AG04450 (cell line): ENCODE measurements around the gene CCSAP. TPM values are rescaled to one million over a fixed set of nuclear protein-coding genes. Genes with fewer than 3 reads are reported as not detected.

ENCODE experiments used
- CTCF ChIA-PET: fragments of 300-600, 350-600 bp; formaldehyde crosslinking; extraction: SDS; loops from one replicate; lab custom pipeline; 2022; ENCODE audit warnings: antibody characterized with exemption, inconsistent platforms; lab: Charles Lee
- POLR2A ChIA-PET: fragments of 350-600 bp; formaldehyde crosslinking; extraction: SDS; loops from one replicate; lab custom pipeline; 2021; ENCODE audit warnings: antibody characterized with exemption, inconsistent platforms; lab: Yijun Ruan, JAX
- DNase-seq: peaks from one replicate; pipeline ENCODE4 v3.0.0-alpha.2; 2011; ENCODE audit warnings: low read depth, low spot score
- H3K27ac ChIP-seq: one replicate; pipeline ENCODE4 v1.5.1; 2012; ENCODE audit warnings: low read depth, low read length, control low read depth
- H3K27me3 ChIP-seq: one replicate; pipeline ENCODE4 v1.6.0; 2012; ENCODE audit warnings: low read length; ENCODE audit not compliant: control insufficient read depth, insufficient read depth
- H3K4me3 ChIP-seq: 2 replicates; pipeline ENCODE4 v1.5.1; 2011; ENCODE audit warnings: mild to moderate bottlenecking, low read depth, low read length, control low read depth
- H3K9me3 ChIP-seq: 2 replicates; pipeline ENCODE4 v1.5.1; 2012; ENCODE audit warnings: low read length; ENCODE audit not compliant: control insufficient read depth, insufficient read depth
- polyA plus RNA-seq: library from polyadenylated mRNA; depleted of rRNA; stranded (reverse); fragments of >200 nt; gene quantifications from 2 replicates; pipeline ENCODE4 v1.2.3, GENCODE V29; 2011
- TF ChIP-seq, protein P1 (sequence below): IDR thresholded peaks from 2 replicates; pipeline ENCODE4 v1.5.1; 2011; ENCODE audit warnings: low read depth, low read length, control low read depth, inconsistent platforms

CCSAP gene
- polyA plus RNA-seq, 1 experiment: 4.3 TPM

DNA sequence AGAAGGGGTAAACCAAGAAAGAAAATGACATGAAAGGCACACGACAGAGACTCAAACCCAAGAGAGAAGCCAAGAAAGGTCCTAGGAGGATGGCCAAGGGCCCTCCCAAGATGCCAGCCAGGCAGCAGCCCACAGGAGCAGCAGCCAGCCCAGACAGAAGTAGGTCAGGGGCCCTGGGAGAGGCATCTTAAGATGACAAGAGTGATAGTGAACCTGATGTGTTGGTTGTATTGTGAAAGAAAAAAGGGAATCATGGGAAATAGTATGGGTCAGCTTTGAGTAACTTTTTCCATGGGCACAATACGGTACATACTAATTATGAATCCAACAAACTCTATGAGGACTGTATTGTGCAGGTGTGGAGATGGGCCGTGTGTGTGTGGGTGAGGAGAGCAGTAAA lies 3.3 kb downstream of the CCSAP start:
- ChIA-PET CTCF (interaction anchor here (1.2 to 1.6 kb wide), 2 partner anchors 14 to 112 kb away, joined by 3 to 4 read pairs; no protein-coding TSS in a partner anchor), POLR2A (no interaction called here)
- TF ChIP-seq, protein P1, sequence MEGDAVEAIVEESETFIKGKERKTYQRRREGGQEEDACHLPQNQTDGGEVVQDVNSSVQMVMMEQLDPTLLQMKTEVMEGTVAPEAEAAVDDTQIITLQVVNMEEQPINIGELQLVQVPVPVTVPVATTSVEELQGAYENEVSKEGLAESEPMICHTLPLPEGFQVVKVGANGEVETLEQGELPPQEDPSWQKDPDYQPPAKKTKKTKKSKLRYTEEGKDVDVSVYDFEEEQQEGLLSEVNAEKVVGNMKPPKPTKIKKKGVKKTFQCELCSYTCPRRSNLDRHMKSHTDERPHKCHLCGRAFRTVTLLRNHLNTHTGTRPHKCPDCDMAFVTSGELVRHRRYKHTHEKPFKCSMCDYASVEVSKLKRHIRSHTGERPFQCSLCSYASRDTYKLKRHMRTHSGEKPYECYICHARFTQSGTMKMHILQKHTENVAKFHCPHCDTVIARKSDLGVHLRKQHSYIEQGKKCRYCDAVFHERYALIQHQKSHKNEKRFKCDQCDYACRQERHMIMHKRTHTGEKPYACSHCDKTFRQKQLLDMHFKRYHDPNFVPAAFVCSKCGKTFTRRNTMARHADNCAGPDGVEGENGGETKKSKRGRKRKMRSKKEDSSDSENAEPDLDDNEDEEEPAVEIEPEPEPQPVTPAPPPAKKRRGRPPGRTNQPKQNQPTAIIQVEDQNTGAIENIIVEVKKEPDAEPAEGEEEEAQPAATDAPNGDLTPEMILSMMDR: no peak
- no peaks in the 10 kb centered on the region for H3K27me3 ChIP-seq
- no peak overlapping the region for H3K27ac ChIP-seq
- no peak for DNase-seq
- H3K9me3 ChIP-seq: no peaks in the 10 kb centered on the region
- no peak overlapping the region for H3K4me3 ChIP-seq

DNA sequence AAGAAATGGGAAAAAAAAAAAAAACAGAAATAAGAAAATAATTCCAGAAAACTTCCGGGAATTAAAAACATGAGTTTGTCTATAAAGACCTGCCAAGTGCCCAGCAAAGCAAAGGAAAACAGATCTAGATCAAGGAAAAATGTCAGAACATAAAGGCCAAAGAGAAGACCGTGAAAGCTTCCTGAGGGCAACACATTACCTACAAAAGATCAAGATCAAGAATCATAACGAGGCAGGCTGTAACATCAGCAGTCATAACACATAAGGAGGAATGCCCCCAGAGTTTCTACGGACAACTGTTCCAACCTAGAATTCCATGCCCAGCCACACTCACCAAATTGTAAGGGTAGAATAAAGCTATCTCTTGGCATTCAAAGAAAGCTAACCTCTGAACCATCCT lies 3.8 kb downstream of the CCSAP start:
- CTCF ChIA-PET: interaction anchor here (1.2 to 1.6 kb wide), 2 partner anchors 14 to 112 kb away, joined by 3 to 4 read pairs; no protein-coding TSS in a partner anchor
- POLR2A ChIA-PET: no interaction called here

DNA sequence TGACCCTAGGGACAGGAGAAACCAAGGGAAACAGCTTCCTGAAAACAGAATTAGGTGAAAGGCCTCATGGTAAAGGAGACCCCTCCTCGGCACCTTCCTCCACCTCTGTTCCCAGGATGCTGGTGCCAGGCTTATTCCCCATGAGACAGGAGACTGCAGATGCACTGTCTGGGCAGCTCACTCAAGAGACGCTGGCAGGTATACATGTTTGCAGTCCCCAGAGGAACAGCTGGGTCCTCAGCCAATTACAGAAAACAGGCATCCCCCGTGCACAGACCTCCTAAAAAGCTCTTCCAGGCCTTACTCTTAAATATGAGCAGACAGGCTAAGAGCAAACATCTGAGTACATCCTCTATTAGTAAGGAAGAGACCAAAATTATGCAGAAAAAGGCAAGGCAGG lies 6.5 kb downstream of the CCSAP start:
- POLR2A ChIA-PET: no interaction called here
- Histone ChIP-seq H3K9me3 (peaks cover 5% of the 10 kb centered on the region), H3K4me3 (no peak overlapping the region), H3K27me3 (no peaks in the 10 kb centered on the region), H3K27ac (no peak overlapping the region)
- DNase-seq: no peak
- CTCF ChIA-PET: interaction anchor here (0.5 to 1.3 kb wide), 2 partner anchors 65 to 146 kb away, joined by 4 to 5 read pairs; no protein-coding TSS in a partner anchor
- TF ChIP-seq, protein P1: no peak

More for the DNA sequence above, 3.8 kb downstream of the CCSAP start:
- Histone ChIP-seq H3K27me3 (no peaks in the 10 kb centered on the region), H3K27ac (no peak overlapping the region), H3K4me3 (no peak overlapping the region), H3K9me3 (peaks cover under 1% of the 10 kb centered on the region)
- TF ChIP-seq, protein P1: no peak
- no peak for DNase-seq

DNA sequence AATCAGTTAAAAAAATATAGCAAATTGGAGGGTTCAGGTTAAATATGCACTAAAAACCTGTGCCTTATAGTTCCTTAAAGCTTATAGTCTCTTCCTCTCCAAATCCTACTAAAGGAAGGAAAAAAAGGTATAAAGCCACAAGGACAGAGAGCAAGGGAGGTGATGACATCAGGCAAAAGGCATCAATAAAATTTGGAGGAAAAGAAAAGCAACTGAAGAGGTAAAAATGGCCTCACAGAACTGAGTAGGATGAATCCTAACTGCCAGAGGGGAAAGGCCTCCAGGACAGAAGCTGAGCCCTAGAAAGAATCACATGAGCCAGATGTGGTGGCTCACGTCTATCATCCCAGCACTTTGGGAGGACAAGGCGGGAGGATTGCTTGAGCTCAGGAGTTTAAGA lies 8.1 kb downstream of the CCSAP start:
- no peak for DNase-seq
- Histone ChIP-seq H3K9me3 (peaks cover 5% of the 10 kb centered on the region), H3K27me3 (no peaks in the 10 kb centered on the region), H3K27ac (no peak overlapping the region), H3K4me3 (no peak overlapping the region)
- ChIA-PET POLR2A (no interaction called here), CTCF (interaction anchor here (1.0 kb wide), 1 partner anchor 62 kb away, joined by 3 read pairs; no protein-coding TSS in a partner anchor)
- TF ChIP-seq, protein P1: no peak

DNA sequence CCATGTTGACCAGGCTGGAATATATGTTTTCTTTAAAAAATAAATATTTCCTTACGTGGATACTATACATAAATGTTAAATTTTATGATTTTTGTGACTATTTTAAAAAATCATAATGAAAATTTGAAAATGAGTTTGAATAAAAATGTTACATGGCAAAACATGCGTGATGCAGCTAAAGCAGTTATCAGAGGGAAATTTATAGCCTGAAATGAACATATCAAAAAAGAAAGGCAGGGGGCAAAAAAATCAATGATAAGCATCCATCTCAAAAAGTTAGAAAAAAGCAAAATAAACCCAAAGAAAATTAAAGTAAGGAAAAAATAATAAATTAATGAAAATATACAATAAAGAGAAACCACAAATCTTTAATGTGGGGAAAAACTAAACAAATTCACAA lies 8.6 kb downstream of the CCSAP start:
- H3K4me3 ChIP-seq: no peak overlapping the region
- no peak for DNase-seq
- CTCF ChIA-PET: interaction anchor here (1.0 kb wide), 1 partner anchor 61 kb away, joined by 3 read pairs; no protein-coding TSS in a partner anchor
- H3K9me3 ChIP-seq: peaks cover 5% of the 10 kb centered on the region
- POLR2A ChIA-PET: no interaction called here
- no peaks in the 10 kb centered on the region for H3K27me3 ChIP-seq
- TF ChIP-seq, protein P1: no peak
- H3K27ac ChIP-seq: no peak overlapping the region
